ENCODE data around the gene TFF1.

Gene TFF1

GRCh38 chr21:42378418-42378817 is 12.1 kb upstream of the TFF1 start:
- ChIA-PET POLR2A (no interaction called here), CTCF (no interaction called here)
- H3K4me3 ChIP-seq (ENCODE audit: low read depth, low read length), result no peak overlapping the region
- DNase-seq (ENCODE audit: low read depth, low spot score), result no peak
- no peak for TF ChIP-seq CTCF (IDR thresholded peaks at IDR 0.05; ENCODE audit: insufficient read depth, low read length, missing control alignments)

- CTCF ChIA-PET, result no interaction called here
- no peak overlapping the region for H3K4me3 ChIP-seq (ENCODE audit: low read depth, low read length)
- POLR2A ChIA-PET, result no interaction called here
- no peak for TF ChIP-seq CTCF (IDR thresholded peaks at IDR 0.05; ENCODE audit: insufficient read depth, low read length, missing control alignments)
- no peak for DNase-seq (ENCODE audit: low read depth, low spot score)
These were observed 11.6 kb upstream of the TFF1 start for GRCh38 chr21:42377951-42378340.

GRCh38 chr21:42377211-42377950 is 11.0 kb upstream of the TFF1 start:
- POLR2A ChIA-PET, result no interaction called here
- no peak for TF ChIP-seq CTCF (IDR thresholded peaks at IDR 0.05; ENCODE audit: insufficient read depth, low read length, missing control alignments)
- DNase-seq (ENCODE audit: low read depth, low spot score), result no peak
- H3K4me3 ChIP-seq (ENCODE audit: low read depth, low read length), result no peak overlapping the region
- CTCF ChIA-PET, result no interaction called here

- H3K4me3 ChIP-seq (ENCODE audit: low read depth, low read length), result no peak overlapping the region
- no peak for TF ChIP-seq CTCF (IDR thresholded peaks at IDR 0.05; ENCODE audit: insufficient read depth, low read length, missing control alignments)
- ChIA-PET CTCF (no interaction called here), POLR2A (no interaction called here)
- no peak for DNase-seq (ENCODE audit: low read depth, low spot score)
These were observed 10.1 kb upstream of the TFF1 start for GRCh38 chr21:42376338-42376982.

GRCh38 chr21:42375966-42376337 is 9.6 kb upstream of the TFF1 start:
- ChIA-PET CTCF (no interaction called here), POLR2A (no interaction called here)
- no peak for TF ChIP-seq CTCF (IDR thresholded peaks at IDR 0.05; ENCODE audit: insufficient read depth, low read length, missing control alignments)
- H3K4me3 ChIP-seq (ENCODE audit: low read depth, low read length), result no peak overlapping the region
- DNase-seq (ENCODE audit: low read depth, low spot score), result no peak

GRCh38 chr21:42375506-42375905 is 9.2 kb upstream of the TFF1 start:
- DNase-seq (ENCODE audit: low read depth, low spot score), result no peak
- ChIA-PET CTCF (no interaction called here), POLR2A (no interaction called here)
- H3K4me3 ChIP-seq (ENCODE audit: low read depth, low read length), result no peak overlapping the region
- TF ChIP-seq CTCF (IDR thresholded peaks at IDR 0.05; ENCODE audit: insufficient read depth, low read length, missing control alignments), result no peak

All from AG04449 (cell line).